K562 (cell line): ENCODE measurements around the gene KCTD13. TPM values are rescaled to one million over a fixed set of nuclear protein-coding genes. Genes with fewer than 3 reads are reported as not detected.

Experiments
- BRD9 ChIP-seq: fragments of 450-650 bp; IDR thresholded peaks from 2 replicates; pipeline ENCODE4 v1.6.1; 2018; ENCODE audit warnings: low read depth; ENCODE audit not compliant: partially characterized antibody
- CCAR2 ChIP-seq: fragments of 200-400 bp; formaldehyde crosslinking; IDR thresholded peaks from 2 replicates; pipeline ENCODE4 v1.6.1; 2017; ENCODE audit warnings: mild to moderate bottlenecking, low read depth, low read length
- DNMT1 ChIP-seq: fragments of 450-650 bp; IDR thresholded peaks from 2 replicates; pipeline ENCODE4 v1.6.1; 2016; ENCODE audit warnings: antibody characterized with exemption, mild to moderate bottlenecking
- PBX2 ChIP-seq, 2 experiments: IDR thresholded peaks in 1 of 2; conservative IDR thresholded peaks in 1 of 2; 2 replicates each; pipeline ENCODE4 v1.6.1; 2016; ENCODE audit warnings: low read depth in 2 of 2, mild to moderate bottlenecking in 1 of 2, missing compliant biosample characterization in 1 of 2, missing genetic modification characterization in 1 of 2, moderate library complexity in 1 of 2
- PRDM10 ChIP-seq: fragments of 450-650 bp; IDR thresholded peaks from 2 replicates; pipeline ENCODE4 v1.6.1; 2018; ENCODE audit not compliant: partially characterized antibody
- SIX5 ChIP-seq, 2 experiments: IDR thresholded peaks; 2 replicates each; pipeline ENCODE4 v1.6.1; 2011; ENCODE audit warnings: low read length in 2 of 2, borderline replicate concordance in 1 of 2, low read depth in 1 of 2, mild to moderate bottlenecking in 1 of 2, moderate library complexity in 1 of 2; ENCODE audit not compliant: insufficient read depth in 1 of 2
- ZNF444 ChIP-seq: fragments of 250-450 bp; sonication (Bioruptor Pico); IDR thresholded peaks from 2 replicates; pipeline ENCODE4 v1.4.0; 2020; ENCODE audit warnings: mild to moderate bottlenecking, moderate library complexity
- ZNF778 ChIP-seq: fragments of 450-650 bp; formaldehyde crosslinking; IDR thresholded peaks from 2 replicates; pipeline ENCODE4 v1.4.0; 2020; ENCODE audit warnings: mild to moderate bottlenecking, moderate library complexity
- polyA plus RNA-seq, 8 experiments: library from polyadenylated mRNA; depleted of rRNA in 4 of 8; stranded (reverse) in 5 of 8; unstranded in 3 of 8; fragments of >200 nt; fragmentation: Nextera tagmentation in 2 of 8; fragmentation: Illumina TruSeq in 1 of 8; extraction: Ambion mirVana in 2 of 8; extraction: Trizol in 1 of 8; gene quantifications; 2 replicates each; pipeline versions ENCODE4 v1.2.1 to v1.2.3, GENCODE V29; 2011 to 2014; ENCODE audit warnings: inconsistent platforms in 1 of 8, missing spikeins in 1 of 8
- total RNA-seq, 7 experiments: library from RNA; depleted of rRNA in 6 of 7; stranded (reverse); fragments of >200 nt in 6 of 7; fragmentation: Illumina TruSeq in 2 of 7; extraction: Trizol in 2 of 7; gene quantifications; 2 replicates each; pipeline versions ENCODE4 v1.2.1 to v1.2.3, GENCODE V29; 2011 to 2021; ENCODE audit warnings: low replicate concordance in 1 of 7
- TF ChIP-seq, protein P1 (sequence below): sonication (generic); formaldehyde crosslinking; IDR thresholded peaks from 2 replicates; pipeline ENCODE4 v1.8.1; 2023; ENCODE audit warnings: mild to moderate bottlenecking, missing genetic modification reagents
- TF ChIP-seq, protein P2 (sequence below), 2 experiments: fragments of 450-650 bp; IDR thresholded peaks; 2 replicates each; pipeline ENCODE4 v1.6.1; 2016; ENCODE audit warnings: mild to moderate bottlenecking in 2 of 2, borderline replicate concordance in 1 of 2, low read depth in 1 of 2, moderate library complexity in 1 of 2

Gene KCTD13
- total and polyA plus RNA-seq, 9 of the 15 experiments (the other 6 are each of a cell fraction or from before 2014, with no cell fraction given): 1.0 to 20.6 (median 9.8) TPM

GRCh38 chr16:29899516-29900101 is 26.4 kb downstream of the KCTD13 start, which contains the start of gene SEZ6L2 (continued):
- no peak for TF ChIP-seq ZNF778 (CRISPR knock-in tag)
- no peak for TF ChIP-seq SIX5 (IDR thresholded peaks at IDR 0.05; ENCODE audit: borderline replicate concordance in 1 of 2, insufficient read depth in 1 of 2, low read depth in 1 of 2, low read length in 2 of 2)
- TF ChIP-seq, protein P1, sequence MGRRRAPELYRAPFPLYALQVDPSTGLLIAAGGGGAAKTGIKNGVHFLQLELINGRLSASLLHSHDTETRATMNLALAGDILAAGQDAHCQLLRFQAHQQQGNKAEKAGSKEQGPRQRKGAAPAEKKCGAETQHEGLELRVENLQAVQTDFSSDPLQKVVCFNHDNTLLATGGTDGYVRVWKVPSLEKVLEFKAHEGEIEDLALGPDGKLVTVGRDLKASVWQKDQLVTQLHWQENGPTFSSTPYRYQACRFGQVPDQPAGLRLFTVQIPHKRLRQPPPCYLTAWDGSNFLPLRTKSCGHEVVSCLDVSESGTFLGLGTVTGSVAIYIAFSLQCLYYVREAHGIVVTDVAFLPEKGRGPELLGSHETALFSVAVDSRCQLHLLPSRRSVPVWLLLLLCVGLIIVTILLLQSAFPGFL (CRISPR knock-in tag): no peak
- no peak for TF ChIP-seq DNMT1
- no peak for TF ChIP-seq CCAR2
- TF ChIP-seq, protein P2, sequence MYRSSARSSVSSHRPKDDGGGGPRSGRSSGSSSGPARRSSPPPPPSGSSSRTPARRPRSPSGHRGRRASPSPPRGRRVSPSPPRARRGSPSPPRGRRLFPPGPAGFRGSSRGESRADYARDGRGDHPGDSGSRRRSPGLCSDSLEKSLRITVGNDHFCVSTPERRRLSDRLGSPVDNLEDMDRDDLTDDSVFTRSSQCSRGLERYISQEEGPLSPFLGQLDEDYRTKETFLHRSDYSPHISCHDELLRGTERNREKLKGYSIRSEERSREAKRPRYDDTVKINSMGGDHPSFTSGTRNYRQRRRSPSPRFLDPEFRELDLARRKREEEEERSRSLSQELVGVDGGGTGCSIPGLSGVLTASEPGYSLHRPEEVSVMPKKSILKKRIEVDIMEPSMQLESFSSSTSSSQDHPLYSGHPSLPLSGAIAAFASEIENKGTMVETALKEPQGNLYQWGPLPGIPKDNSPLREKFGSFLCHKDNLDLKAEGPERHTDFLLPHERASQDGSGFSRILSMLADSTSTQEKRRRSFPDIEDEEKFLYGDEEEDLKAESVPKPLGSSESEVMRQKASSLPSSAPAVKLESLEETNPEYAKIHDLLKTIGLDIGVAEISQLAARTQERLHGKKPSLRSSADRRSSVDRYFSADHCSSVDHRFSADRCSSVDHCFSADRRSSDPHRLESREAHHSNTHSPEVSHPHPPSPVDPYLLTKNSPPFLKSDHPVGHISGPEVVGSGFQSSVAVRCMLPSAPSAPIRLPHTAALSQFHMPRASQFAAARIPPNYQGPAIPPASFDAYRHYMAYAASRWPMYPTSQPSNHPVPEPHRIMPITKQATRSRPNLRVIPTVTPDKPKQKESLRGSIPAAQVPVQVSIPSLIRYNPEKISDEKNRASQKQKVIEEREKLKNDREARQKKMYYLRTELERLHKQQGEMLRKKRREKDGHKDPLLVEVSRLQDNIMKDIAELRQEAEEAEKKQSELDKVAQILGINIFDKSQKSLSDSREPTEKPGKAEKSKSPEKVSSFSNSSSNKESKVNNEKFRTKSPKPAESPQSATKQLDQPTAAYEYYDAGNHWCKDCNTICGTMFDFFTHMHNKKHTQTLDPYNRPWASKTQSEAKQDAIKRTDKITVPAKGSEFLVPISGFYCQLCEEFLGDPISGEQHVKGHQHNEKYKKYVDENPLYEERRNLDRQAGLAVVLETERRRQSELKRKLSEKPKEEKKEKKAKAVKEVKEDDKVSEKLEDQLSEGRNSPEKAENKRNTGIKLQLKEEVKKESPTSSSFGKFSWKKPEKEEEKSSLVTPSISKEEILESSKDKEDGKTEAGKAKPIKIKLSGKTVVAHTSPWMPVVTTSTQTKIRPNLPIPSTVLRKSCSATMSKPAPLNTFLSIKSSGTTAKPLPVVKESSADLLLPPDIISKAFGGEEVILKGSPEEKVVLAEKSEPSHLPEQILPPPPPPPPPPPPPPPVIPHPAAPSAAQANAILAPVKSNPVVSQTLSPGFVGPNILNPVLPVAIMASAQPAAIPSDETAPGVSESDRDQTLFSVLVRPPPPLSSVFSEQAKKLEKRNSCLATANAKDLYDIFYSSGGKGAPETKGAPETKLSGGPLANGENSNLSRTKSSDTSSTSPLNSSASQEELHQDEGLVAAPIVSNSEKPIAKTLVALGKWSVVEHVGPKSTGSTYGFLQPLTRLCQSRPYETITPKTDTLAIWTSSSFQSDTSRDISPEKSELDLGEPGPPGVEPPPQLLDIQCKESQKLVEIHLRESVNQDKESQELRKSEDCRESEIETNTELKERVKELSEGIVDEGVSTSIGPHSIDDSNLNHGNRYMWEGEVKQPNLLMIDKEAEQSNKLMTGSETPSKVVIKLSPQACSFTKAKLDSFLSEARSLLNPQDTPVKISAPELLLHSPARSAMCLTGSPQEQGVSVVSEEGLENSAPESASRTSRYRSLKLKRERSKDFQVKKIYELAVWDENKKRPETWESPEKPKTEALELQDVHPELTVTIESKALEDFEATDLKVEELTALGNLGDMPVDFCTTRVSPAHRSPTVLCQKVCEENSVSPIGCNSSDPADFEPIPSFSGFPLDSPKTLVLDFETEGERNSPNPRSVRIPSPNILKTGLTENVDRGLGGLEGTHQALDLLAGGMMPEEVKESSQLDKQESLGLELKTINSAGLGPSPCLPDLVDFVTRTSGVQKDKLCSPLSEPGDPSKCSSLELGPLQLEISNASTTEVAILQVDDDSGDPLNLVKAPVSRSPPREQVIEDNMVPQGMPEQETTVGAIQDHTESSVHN (IDR thresholded peaks at IDR 0.05; ENCODE audit: borderline replicate concordance in 1 of 2, low read depth in 1 of 2): no peak
- no peak for TF ChIP-seq PRDM10
- TF ChIP-seq PBX2 (CRISPR knock-in tag; IDR thresholded peaks at IDR 0.05; ENCODE audit: low read depth): no peak
- no peak for TF ChIP-seq PBX2 (tag; conservative IDR thresholded peaks at IDR 0.05; ENCODE audit: low read depth)
- TF ChIP-seq ZNF444 (CRISPR knock-in tag): no peak
- TF ChIP-seq BRD9: no peak
